Measurements from ENCODE around the gene BSN.

The BSN gene

DNA sequence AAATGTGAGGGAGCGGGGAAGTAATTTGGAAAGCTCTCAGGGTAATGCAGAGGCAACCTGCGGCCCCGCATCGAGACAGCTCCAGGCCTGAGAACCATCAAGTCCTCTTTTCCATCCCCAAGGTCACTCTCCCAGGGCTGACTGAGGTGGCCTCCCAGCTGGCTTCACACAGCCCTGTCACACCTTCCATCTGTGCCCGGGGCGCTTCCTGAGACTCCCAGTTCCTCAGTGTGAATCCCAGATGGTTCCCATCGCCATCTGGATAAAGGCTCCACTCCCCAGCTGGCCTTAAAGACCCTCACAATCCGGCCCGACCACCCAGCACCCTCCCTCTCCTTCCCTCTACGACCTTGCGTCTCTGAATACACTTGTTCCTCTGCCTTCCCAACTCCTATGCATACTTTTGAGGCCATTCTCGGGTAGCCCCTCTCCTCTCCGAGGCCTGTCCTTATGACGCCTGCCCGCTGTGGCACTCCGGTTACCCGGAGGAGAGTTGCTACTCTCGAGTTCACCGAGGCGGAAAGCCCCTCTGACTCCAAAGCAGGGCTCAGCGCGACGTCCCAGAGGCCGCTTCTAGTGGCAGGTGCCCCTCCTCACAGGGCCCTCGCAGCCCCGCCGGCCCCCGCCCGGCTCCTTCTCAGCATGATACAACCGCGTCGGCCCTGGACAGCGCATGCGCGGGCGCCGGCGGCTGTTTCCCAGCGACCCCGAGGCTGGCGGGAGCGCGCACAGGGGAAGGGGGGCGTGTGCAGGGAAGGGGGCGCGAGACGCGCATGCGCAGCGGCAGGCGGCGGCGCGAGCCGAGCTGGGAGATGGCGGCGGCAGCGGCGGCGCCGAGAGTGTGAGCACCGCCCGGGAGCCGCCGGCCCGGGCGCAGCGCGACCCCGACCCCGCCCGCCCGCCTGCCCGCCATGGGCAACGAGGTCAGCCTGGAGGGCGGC lies at the start of gene BSN (continued):
- no peak for TF ChIP-seq ZNF585B (tag by site-specific recombination; IDR thresholded peaks at IDR 0.05)
- 0 out of 2 replicates have a peak, but pooled peaks have one; percentile 51 for TF ChIP-seq TRIM28 (IDR thresholded peaks at IDR 0.05; ENCODE audit: borderline replicate concordance, low read length)
- TF ChIP-seq, protein P1, sequence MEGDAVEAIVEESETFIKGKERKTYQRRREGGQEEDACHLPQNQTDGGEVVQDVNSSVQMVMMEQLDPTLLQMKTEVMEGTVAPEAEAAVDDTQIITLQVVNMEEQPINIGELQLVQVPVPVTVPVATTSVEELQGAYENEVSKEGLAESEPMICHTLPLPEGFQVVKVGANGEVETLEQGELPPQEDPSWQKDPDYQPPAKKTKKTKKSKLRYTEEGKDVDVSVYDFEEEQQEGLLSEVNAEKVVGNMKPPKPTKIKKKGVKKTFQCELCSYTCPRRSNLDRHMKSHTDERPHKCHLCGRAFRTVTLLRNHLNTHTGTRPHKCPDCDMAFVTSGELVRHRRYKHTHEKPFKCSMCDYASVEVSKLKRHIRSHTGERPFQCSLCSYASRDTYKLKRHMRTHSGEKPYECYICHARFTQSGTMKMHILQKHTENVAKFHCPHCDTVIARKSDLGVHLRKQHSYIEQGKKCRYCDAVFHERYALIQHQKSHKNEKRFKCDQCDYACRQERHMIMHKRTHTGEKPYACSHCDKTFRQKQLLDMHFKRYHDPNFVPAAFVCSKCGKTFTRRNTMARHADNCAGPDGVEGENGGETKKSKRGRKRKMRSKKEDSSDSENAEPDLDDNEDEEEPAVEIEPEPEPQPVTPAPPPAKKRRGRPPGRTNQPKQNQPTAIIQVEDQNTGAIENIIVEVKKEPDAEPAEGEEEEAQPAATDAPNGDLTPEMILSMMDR (tag by site-specific recombination; IDR thresholded peaks at IDR 0.05): no peak
- no peak for TF ChIP-seq ZNF473 (tag by site-specific recombination; IDR thresholded peaks at IDR 0.05)
- no peak for TF ChIP-seq ZBTB7A (tag by site-specific recombination; IDR thresholded peaks at IDR 0.05; ENCODE audit: low read depth)
- TF ChIP-seq ZNF654 (tag by site-specific recombination; IDR thresholded peaks at IDR 0.05; ENCODE audit: low read depth): no peak
- no peak for TF ChIP-seq ZNF549 (tag by site-specific recombination; IDR thresholded peaks at IDR 0.05)
- TF ChIP-seq ZBTB21 (tag by site-specific recombination; IDR thresholded peaks at IDR 0.05): 0 out of 2 replicates have a peak, but pooled peaks have one; percentile 5
- TF ChIP-seq KLF16 (tag by site-specific recombination; IDR thresholded peaks at IDR 0.05): no peak
- TF ChIP-seq ZNF610 (tag by site-specific recombination; IDR thresholded peaks at IDR 0.05; ENCODE audit: borderline replicate concordance): no peak
- TF ChIP-seq, protein P2, sequence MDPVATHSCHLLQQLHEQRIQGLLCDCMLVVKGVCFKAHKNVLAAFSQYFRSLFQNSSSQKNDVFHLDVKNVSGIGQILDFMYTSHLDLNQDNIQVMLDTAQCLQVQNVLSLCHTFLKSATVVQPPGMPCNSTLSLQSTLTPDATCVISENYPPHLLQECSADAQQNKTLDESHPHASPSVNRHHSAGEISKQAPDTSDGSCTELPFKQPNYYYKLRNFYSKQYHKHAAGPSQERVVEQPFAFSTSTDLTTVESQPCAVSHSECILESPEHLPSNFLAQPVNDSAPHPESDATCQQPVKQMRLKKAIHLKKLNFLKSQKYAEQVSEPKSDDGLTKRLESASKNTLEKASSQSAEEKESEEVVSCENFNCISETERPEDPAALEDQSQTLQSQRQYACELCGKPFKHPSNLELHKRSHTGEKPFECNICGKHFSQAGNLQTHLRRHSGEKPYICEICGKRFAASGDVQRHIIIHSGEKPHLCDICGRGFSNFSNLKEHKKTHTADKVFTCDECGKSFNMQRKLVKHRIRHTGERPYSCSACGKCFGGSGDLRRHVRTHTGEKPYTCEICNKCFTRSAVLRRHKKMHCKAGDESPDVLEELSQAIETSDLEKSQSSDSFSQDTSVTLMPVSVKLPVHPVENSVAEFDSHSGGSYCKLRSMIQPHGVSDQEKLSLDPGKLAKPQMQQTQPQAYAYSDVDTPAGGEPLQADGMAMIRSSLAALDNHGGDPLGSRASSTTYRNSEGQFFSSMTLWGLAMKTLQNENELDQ (tag by site-specific recombination; IDR thresholded peaks at IDR 0.05; ENCODE audit: low read depth): no peak
- TF ChIP-seq ZNF785 (tag by site-specific recombination; IDR thresholded peaks at IDR 0.05): no peak
- TF ChIP-seq ZNF677 (tag by site-specific recombination; IDR thresholded peaks at IDR 0.05): no peak
- TF ChIP-seq, protein P3, sequence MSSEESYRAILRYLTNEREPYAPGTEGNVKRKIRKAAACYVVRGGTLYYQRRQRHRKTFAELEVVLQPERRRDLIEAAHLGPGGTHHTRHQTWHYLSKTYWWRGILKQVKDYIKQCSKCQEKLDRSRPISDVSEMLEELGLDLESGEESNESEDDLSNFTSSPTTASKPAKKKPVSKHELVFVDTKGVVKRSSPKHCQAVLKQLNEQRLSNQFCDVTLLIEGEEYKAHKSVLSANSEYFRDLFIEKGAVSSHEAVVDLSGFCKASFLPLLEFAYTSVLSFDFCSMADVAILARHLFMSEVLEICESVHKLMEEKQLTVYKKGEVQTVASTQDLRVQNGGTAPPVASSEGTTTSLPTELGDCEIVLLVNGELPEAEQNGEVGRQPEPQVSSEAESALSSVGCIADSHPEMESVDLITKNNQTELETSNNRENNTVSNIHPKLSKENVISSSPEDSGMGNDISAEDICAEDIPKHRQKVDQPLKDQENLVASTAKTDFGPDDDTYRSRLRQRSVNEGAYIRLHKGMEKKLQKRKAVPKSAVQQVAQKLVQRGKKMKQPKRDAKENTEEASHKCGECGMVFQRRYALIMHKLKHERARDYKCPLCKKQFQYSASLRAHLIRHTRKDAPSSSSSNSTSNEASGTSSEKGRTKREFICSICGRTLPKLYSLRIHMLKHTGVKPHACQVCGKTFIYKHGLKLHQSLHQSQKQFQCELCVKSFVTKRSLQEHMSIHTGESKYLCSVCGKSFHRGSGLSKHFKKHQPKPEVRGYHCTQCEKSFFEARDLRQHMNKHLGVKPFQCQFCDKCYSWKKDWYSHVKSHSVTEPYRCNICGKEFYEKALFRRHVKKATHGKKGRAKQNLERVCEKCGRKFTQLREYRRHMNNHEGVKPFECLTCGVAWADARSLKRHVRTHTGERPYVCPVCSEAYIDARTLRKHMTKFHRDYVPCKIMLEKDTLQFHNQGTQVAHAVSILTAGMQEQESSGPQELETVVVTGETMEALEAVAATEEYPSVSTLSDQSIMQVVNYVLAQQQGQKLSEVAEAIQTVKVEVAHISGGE (tag by site-specific recombination; conservative IDR thresholded peaks at IDR 0.05; ENCODE audit: low read depth): no peak
- TF ChIP-seq, protein P4, sequence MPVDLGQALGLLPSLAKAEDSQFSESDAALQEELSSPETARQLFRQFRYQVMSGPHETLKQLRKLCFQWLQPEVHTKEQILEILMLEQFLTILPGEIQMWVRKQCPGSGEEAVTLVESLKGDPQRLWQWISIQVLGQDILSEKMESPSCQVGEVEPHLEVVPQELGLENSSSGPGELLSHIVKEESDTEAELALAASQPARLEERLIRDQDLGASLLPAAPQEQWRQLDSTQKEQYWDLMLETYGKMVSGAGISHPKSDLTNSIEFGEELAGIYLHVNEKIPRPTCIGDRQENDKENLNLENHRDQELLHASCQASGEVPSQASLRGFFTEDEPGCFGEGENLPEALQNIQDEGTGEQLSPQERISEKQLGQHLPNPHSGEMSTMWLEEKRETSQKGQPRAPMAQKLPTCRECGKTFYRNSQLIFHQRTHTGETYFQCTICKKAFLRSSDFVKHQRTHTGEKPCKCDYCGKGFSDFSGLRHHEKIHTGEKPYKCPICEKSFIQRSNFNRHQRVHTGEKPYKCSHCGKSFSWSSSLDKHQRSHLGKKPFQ (tag by site-specific recombination; IDR thresholded peaks at IDR 0.05): peak; percentile 94
- TF ChIP-seq SCRT1 (tag by site-specific recombination; IDR thresholded peaks at IDR 0.05; ENCODE audit: borderline replicate concordance): no peak
- 0 out of 2 replicates have a peak, but pooled peaks have one; percentile 27 for TF ChIP-seq IKZF3 (tag by site-specific recombination; IDR thresholded peaks at IDR 0.05)
- TF ChIP-seq, protein P5, sequence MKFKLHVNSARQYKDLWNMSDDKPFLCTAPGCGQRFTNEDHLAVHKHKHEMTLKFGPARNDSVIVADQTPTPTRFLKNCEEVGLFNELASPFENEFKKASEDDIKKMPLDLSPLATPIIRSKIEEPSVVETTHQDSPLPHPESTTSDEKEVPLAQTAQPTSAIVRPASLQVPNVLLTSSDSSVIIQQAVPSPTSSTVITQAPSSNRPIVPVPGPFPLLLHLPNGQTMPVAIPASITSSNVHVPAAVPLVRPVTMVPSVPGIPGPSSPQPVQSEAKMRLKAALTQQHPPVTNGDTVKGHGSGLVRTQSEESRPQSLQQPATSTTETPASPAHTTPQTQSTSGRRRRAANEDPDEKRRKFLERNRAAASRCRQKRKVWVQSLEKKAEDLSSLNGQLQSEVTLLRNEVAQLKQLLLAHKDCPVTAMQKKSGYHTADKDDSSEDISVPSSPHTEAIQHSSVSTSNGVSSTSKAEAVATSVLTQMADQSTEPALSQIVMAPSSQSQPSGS (tag by site-specific recombination; IDR thresholded peaks at IDR 0.05; ENCODE audit: low read depth): no peak
- TF ChIP-seq, protein P6, sequence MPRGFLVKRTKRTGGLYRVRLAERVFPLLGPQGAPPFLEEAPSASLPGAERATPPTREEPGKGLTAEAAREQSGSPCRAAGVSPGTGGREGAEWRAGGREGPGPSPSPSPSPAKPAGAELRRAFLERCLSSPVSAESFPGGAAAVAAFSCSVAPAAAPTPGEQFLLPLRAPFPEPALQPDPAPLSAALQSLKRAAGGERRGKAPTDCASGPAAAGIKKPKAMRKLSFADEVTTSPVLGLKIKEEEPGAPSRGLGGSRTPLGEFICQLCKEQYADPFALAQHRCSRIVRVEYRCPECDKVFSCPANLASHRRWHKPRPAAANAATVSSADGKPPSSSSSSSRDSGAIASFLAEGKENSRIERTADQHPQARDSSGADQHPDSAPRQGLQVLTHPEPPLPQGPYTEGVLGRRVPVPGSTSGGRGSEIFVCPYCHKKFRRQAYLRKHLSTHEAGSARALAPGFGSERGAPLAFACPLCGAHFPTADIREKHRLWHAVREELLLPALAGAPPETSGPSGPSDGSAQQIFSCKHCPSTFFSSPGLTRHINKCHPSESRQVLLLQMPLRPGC (tag by site-specific recombination; IDR thresholded peaks at IDR 0.05): no peak
- TF ChIP-seq YY2 (tag by site-specific recombination; IDR thresholded peaks at IDR 0.05): no peak
- no peak for TF ChIP-seq ZNF707 (tag by site-specific recombination; IDR thresholded peaks at IDR 0.05)
- TF ChIP-seq SETDB1 (IDR thresholded peaks at IDR 0.05; ENCODE audit: insufficient read length, low read length): no peak
- no peak for TF ChIP-seq ZNF660 (tag by site-specific recombination; IDR thresholded peaks at IDR 0.05)
- TF ChIP-seq ZSCAN30 (tag by site-specific recombination; IDR thresholded peaks at IDR 0.05): no peak
- no peak for TF ChIP-seq ZNF777 (tag by site-specific recombination; IDR thresholded peaks at IDR 0.05; ENCODE audit: borderline replicate concordance)
